K562 (cell line): Measurements from ENCODE around the gene NOSTRIN. TPM values are rescaled to one million over a fixed set of nuclear protein-coding genes. Genes with fewer than 3 reads are reported as not detected.

Experiments used
- BRD4 ChIP-seq: fragments of 200-600 bp; sonication (generic); IDR thresholded peaks from 2 replicates; pipeline ENCODE4 v1.6.1; 2017; ENCODE audit warnings: inconsistent platforms
- CHD4 ChIP-seq: fragments of 200-600 bp; sonication (generic); IDR thresholded peaks from 3 replicates; pipeline ENCODE4 v1.6.1; 2012; ENCODE audit warnings: low read depth, mild to moderate bottlenecking, mixed read lengths, low read length, inconsistent platforms; ENCODE audit not compliant: insufficient read depth, insufficient replicate concordance, poor library complexity, severe bottlenecking
- DMBX1 ChIP-seq: fragments of 250-450 bp; sonication (Bioruptor Pico); IDR thresholded peaks from 2 replicates; pipeline ENCODE4 v1.8.0; 2022; ENCODE audit warnings: inconsistent platforms, mild to moderate bottlenecking, moderate library complexity, borderline replicate concordance
- EP400 ChIP-seq: fragments of 450-650 bp; IDR thresholded peaks from 2 replicates; pipeline ENCODE4 v1.6.1; 2017; ENCODE audit warnings: antibody characterized with exemption, mild to moderate bottlenecking, moderate library complexity
- GABPB2 ChIP-seq: fragments of 250-450 bp; sonication (Bioruptor Pico); conservative IDR thresholded peaks from 2 replicates; pipeline ENCODE4 v1.5.1; 2021; ENCODE audit warnings: mild to moderate bottlenecking
- HNRNPK ChIP-seq: fragments of 200-400 bp; formaldehyde crosslinking; IDR thresholded peaks from one replicate; pipeline ENCODE4 v1.6.1; 2018; ENCODE audit warnings: mild to moderate bottlenecking, low read depth, low read length; ENCODE audit not compliant: poor library complexity, severe bottlenecking
- MEIS2 ChIP-seq: fragments of 450-650 bp; IDR thresholded peaks from 2 replicates; pipeline ENCODE4 v1.6.1; 2014; ENCODE audit warnings: mild to moderate bottlenecking; ENCODE audit not compliant: partially characterized antibody
- POLR2H ChIP-seq: IDR thresholded peaks from 2 replicates; pipeline ENCODE4 v1.6.1; 2016; ENCODE audit warnings: missing genetic modification characterization, low read depth, mild to moderate bottlenecking, control low read depth, missing compliant biosample characterization, moderate library complexity
- RB1 ChIP-seq: fragments of 450-650 bp; IDR thresholded peaks from 2 replicates; pipeline ENCODE4 v1.6.1; 2017; ENCODE audit warnings: low read depth, mild to moderate bottlenecking
- SMAD4 ChIP-seq: fragments of 250-450 bp; sonication (Bioruptor Pico); conservative IDR thresholded peaks from 2 replicates; pipeline ENCODE4 v1.8.0; 2021; ENCODE audit warnings: inconsistent platforms, mild to moderate bottlenecking, moderate library complexity
- SOX6 ChIP-seq: fragments of 450-650 bp; IDR thresholded peaks from 2 replicates; pipeline ENCODE4 v1.6.1; 2014; ENCODE audit warnings: mild to moderate bottlenecking
- SP2 ChIP-seq: IDR thresholded peaks from 2 replicates; pipeline ENCODE4 v1.6.1; 2011; ENCODE audit warnings: mild to moderate bottlenecking, low read depth, low read length, moderate library complexity; ENCODE audit not compliant: poor library complexity, severe bottlenecking; ENCODE audit errors: extremely low read depth
- TCF7 ChIP-seq: sonication (generic); IDR thresholded peaks from 2 replicates; pipeline ENCODE4 v1.6.1; 2016; ENCODE audit warnings: antibody characterized with exemption, borderline replicate concordance
- ZBTB17 ChIP-seq: fragments of 450-650 bp; formaldehyde crosslinking; IDR thresholded peaks from 2 replicates; pipeline ENCODE4 v1.4.0; 2020; ENCODE audit warnings: mild to moderate bottlenecking
- ZNF444 ChIP-seq: fragments of 250-450 bp; sonication (Bioruptor Pico); IDR thresholded peaks from 2 replicates; pipeline ENCODE4 v1.4.0; 2020; ENCODE audit warnings: mild to moderate bottlenecking, moderate library complexity
- ZNF644 ChIP-seq: fragments of 200-800 bp; sonication (Bioruptor generic); IDR thresholded peaks from 2 replicates; pipeline ENCODE4 v1.6.1; 2016; ENCODE audit warnings: low read depth, missing genetic modification characterization, missing compliant biosample characterization
- polyA plus RNA-seq, 8 experiments: library from polyadenylated mRNA; depleted of rRNA in 4 of 8; stranded (reverse) in 5 of 8; unstranded in 3 of 8; fragments of >200 nt; fragmentation: Nextera tagmentation in 2 of 8; fragmentation: Illumina TruSeq in 1 of 8; extraction: Ambion mirVana in 2 of 8; extraction: Trizol in 1 of 8; gene quantifications; 2 replicates each; pipeline versions ENCODE4 v1.2.1 to v1.2.3, GENCODE V29; 2011 to 2014; ENCODE audit warnings: inconsistent platforms in 1 of 8, missing spikeins in 1 of 8
- total RNA-seq, 7 experiments: library from RNA; depleted of rRNA in 6 of 7; stranded (reverse); fragments of >200 nt in 6 of 7; fragmentation: Illumina TruSeq in 2 of 7; extraction: Trizol in 2 of 7; gene quantifications; 2 replicates each; pipeline versions ENCODE4 v1.2.1 to v1.2.3, GENCODE V29; 2011 to 2021; ENCODE audit warnings: low replicate concordance in 1 of 7
- TF ChIP-seq, protein P1 (sequence below): fragments of 450-650 bp; IDR thresholded peaks from 2 replicates; pipeline ENCODE4 v1.6.1; 2016; ENCODE audit warnings: mild to moderate bottlenecking, moderate library complexity

The NOSTRIN gene
- total and polyA plus RNA-seq, 9 of the 15 experiments (the other 6 are each of a cell fraction or from before 2014, with no cell fraction given) = 26.7 to 82.9 (median 56.3) TPM

DNA sequence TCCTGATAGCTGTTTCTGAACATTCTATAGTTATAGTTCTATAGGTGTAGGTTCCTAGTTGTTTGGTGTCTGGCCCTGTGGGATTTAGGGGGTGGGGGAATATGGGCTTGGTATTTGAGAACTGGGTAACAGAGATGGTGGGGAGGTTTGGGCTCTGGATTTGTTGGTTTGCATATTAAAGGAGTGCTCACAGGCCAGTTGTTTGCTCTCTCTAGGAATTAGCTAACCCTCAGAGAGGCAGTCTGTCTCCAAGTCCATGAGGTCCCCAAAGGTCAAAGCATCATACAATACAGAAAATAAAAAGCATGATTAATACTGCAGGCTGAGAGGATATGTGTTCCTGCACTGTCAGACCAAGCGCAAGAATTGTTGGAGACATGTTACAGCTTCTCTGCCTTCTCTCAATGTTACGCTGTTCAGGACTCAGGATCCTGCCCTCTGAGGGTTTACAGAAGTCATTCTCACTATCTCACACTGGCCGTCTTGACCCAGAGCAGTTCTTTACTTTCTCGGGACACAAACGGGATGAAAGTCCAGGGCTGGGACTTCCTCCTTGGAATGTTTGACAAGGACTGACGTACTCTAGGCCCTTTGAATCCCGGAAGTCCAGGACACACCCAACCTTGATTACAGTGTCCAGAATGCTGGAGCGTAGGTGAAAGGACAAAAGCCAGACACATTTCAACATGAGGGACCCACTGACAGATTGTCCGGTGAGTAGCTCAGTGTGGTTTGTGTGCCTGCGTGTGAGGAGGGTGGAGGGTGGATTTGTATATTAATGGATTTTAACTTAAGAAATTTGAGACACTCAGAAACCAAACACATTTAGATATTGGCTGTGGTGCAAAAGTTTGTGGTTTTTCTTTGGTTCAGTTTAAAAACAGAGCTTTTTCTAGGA lies at the start of gene NOSTRIN (continued):
- no peak for TF ChIP-seq SP2
- no peak; the same call in 1 of the 2 replicates for TF ChIP-seq EP400
- no peak for TF ChIP-seq HNRNPK
- peak; percentile 72 for TF ChIP-seq ZBTB17
- TF ChIP-seq SOX6 = peak; percentile 64; the same call in 1 of the 2 replicates
- no peak for TF ChIP-seq GABPB2 (CRISPR knock-in tag)
- peak; percentile 76 for TF ChIP-seq SMAD4
- peak; percentile 82; the same call in 1 of the 2 replicates for TF ChIP-seq DMBX1
- TF ChIP-seq, protein P1, sequence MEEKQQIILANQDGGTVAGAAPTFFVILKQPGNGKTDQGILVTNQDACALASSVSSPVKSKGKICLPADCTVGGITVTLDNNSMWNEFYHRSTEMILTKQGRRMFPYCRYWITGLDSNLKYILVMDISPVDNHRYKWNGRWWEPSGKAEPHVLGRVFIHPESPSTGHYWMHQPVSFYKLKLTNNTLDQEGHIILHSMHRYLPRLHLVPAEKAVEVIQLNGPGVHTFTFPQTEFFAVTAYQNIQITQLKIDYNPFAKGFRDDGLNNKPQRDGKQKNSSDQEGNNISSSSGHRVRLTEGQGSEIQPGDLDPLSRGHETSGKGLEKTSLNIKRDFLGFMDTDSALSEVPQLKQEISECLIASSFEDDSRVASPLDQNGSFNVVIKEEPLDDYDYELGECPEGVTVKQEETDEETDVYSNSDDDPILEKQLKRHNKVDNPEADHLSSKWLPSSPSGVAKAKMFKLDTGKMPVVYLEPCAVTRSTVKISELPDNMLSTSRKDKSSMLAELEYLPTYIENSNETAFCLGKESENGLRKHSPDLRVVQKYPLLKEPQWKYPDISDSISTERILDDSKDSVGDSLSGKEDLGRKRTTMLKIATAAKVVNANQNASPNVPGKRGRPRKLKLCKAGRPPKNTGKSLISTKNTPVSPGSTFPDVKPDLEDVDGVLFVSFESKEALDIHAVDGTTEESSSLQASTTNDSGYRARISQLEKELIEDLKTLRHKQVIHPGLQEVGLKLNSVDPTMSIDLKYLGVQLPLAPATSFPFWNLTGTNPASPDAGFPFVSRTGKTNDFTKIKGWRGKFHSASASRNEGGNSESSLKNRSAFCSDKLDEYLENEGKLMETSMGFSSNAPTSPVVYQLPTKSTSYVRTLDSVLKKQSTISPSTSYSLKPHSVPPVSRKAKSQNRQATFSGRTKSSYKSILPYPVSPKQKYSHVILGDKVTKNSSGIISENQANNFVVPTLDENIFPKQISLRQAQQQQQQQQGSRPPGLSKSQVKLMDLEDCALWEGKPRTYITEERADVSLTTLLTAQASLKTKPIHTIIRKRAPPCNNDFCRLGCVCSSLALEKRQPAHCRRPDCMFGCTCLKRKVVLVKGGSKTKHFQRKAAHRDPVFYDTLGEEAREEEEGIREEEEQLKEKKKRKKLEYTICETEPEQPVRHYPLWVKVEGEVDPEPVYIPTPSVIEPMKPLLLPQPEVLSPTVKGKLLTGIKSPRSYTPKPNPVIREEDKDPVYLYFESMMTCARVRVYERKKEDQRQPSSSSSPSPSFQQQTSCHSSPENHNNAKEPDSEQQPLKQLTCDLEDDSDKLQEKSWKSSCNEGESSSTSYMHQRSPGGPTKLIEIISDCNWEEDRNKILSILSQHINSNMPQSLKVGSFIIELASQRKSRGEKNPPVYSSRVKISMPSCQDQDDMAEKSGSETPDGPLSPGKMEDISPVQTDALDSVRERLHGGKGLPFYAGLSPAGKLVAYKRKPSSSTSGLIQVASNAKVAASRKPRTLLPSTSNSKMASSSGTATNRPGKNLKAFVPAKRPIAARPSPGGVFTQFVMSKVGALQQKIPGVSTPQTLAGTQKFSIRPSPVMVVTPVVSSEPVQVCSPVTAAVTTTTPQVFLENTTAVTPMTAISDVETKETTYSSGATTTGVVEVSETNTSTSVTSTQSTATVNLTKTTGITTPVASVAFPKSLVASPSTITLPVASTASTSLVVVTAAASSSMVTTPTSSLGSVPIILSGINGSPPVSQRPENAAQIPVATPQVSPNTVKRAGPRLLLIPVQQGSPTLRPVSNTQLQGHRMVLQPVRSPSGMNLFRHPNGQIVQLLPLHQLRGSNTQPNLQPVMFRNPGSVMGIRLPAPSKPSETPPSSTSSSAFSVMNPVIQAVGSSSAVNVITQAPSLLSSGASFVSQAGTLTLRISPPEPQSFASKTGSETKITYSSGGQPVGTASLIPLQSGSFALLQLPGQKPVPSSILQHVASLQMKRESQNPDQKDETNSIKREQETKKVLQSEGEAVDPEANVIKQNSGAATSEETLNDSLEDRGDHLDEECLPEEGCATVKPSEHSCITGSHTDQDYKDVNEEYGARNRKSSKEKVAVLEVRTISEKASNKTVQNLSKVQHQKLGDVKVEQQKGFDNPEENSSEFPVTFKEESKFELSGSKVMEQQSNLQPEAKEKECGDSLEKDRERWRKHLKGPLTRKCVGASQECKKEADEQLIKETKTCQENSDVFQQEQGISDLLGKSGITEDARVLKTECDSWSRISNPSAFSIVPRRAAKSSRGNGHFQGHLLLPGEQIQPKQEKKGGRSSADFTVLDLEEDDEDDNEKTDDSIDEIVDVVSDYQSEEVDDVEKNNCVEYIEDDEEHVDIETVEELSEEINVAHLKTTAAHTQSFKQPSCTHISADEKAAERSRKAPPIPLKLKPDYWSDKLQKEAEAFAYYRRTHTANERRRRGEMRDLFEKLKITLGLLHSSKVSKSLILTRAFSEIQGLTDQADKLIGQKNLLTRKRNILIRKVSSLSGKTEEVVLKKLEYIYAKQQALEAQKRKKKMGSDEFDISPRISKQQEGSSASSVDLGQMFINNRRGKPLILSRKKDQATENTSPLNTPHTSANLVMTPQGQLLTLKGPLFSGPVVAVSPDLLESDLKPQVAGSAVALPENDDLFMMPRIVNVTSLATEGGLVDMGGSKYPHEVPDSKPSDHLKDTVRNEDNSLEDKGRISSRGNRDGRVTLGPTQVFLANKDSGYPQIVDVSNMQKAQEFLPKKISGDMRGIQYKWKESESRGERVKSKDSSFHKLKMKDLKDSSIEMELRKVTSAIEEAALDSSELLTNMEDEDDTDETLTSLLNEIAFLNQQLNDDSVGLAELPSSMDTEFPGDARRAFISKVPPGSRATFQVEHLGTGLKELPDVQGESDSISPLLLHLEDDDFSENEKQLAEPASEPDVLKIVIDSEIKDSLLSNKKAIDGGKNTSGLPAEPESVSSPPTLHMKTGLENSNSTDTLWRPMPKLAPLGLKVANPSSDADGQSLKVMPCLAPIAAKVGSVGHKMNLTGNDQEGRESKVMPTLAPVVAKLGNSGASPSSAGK = peak; percentile 10; the same call in 1 of the 2 replicates
- TF ChIP-seq POLR2H (tag) = peak; percentile 34
- no peak for TF ChIP-seq TCF7
- TF ChIP-seq ZNF644 = no peak
- TF ChIP-seq CHD4 = no peak
- no peak for TF ChIP-seq RB1
- peak; percentile 80 for TF ChIP-seq MEIS2
- TF ChIP-seq ZNF444 = no peak
- TF ChIP-seq BRD4 = peak; percentile 13; the same call in 1 of the 2 replicates
